OCI-LY1 (cell line): Measurements from ENCODE around the gene RBM20.
A peak's percentile ranks its signal among the peaks of the same experiment; 100 is the strongest.

Experiments
- H2AFZ ChIP-seq: fragments of 200-600 bp; sonication (generic), shearing (Covaris generic); 2 replicates; pipeline ENCODE4 v1.6.0; 2014; ENCODE audit warnings: antibody characterized with exemption, mild to moderate bottlenecking, low read length
- H3F3A ChIP-seq: fragments of 200-600 bp; sonication (generic), shearing (Covaris generic); 2 replicates; pipeline ENCODE4 v1.6.0; 2014; ENCODE audit warnings: mild to moderate bottlenecking, antibody characterized with exemption, low read length, moderate library complexity; ENCODE audit not compliant: insufficient read depth
- H3K27ac ChIP-seq: fragments of 200-600 bp; sonication (generic); 2 replicates; pipeline ENCODE4 v1.5.1; 2014; ENCODE audit warnings: low read length, mixed run types, mild to moderate bottlenecking, low read depth; ENCODE audit not compliant: poor library complexity, severe bottlenecking
- H3K27me3 ChIP-seq: fragments of 200-600 bp; sonication (generic); 2 replicates; pipeline ENCODE4 v1.6.0; 2014; ENCODE audit warnings: antibody characterized with exemption, mild to moderate bottlenecking, low read length, moderate library complexity; ENCODE audit not compliant: insufficient read depth
- H3K36me3 ChIP-seq: fragments of 200-600 bp; sonication (generic); 2 replicates; pipeline ENCODE4 v1.6.1; 2014; ENCODE audit warnings: mild to moderate bottlenecking, antibody characterized with exemption, low read length, moderate library complexity, mixed read lengths; ENCODE audit not compliant: insufficient read depth
- H3K4me1 ChIP-seq: fragments of 200-600 bp; sonication (generic); 2 replicates; pipeline ENCODE4 v1.5.1; 2014; ENCODE audit warnings: mild to moderate bottlenecking, low read length, moderate library complexity; ENCODE audit not compliant: insufficient read depth, severe bottlenecking
- H3K4me2 ChIP-seq: fragments of 200-600 bp; sonication (generic), shearing (Covaris generic); 2 replicates; pipeline ENCODE4 v1.6.1; 2014; ENCODE audit warnings: low read length
- H3K4me3 ChIP-seq: fragments of 200-600 bp; sonication (generic); 2 replicates; pipeline ENCODE4 v1.5.1; 2014; ENCODE audit warnings: low read length, low read depth, mild to moderate bottlenecking, mixed read lengths; ENCODE audit not compliant: poor library complexity, severe bottlenecking
- H3K79me2 ChIP-seq: fragments of 200-600 bp; shearing (Covaris generic); 2 replicates; pipeline ENCODE4 v1.6.1; 2016; ENCODE audit warnings: mixed run types, low read length, mixed read lengths; ENCODE audit not compliant: insufficient read depth
- H3K9ac ChIP-seq: fragments of 200-600 bp; sonication (generic), shearing (Covaris generic); 2 replicates; pipeline ENCODE4 v1.6.1; 2014; ENCODE audit warnings: mild to moderate bottlenecking, low read length, mixed read lengths
- H3K9me2 ChIP-seq: fragments of 200-600 bp; sonication (generic), shearing (Covaris generic); 2 replicates; pipeline ENCODE4 v1.6.1; 2014; ENCODE audit warnings: low read depth, mild to moderate bottlenecking, low read length, mixed read lengths
- H3K9me3 ChIP-seq: fragments of 200-600 bp; shearing (Covaris generic); 2 replicates; pipeline ENCODE4 v1.6.1; 2014; ENCODE audit warnings: low read length, mixed read lengths
- H4K20me1 ChIP-seq: fragments of 200-600 bp; sonication (generic), shearing (Covaris generic); 2 replicates; pipeline ENCODE4 v1.6.0; 2016; ENCODE audit warnings: mild to moderate bottlenecking, low read length; ENCODE audit not compliant: insufficient read depth
- CTCF ChIP-seq: fragments of 200-600 bp; sonication (generic), shearing (Covaris generic); IDR thresholded peaks from 2 replicates; pipeline ENCODE4 v1.5.1; 2017; ENCODE audit warnings: mild to moderate bottlenecking, antibody characterized with exemption, low read length, moderate library complexity, mixed read lengths
- EZH2 ChIP-seq: fragments of 200-600 bp; sonication (generic), shearing (Covaris generic); IDR thresholded peaks from 2 replicates; pipeline ENCODE4 v1.8.0; 2017; ENCODE audit warnings: borderline replicate concordance, mixed run types, mild to moderate bottlenecking, antibody characterized with exemption, low read length, moderate library complexity, mixed read lengths

Gene RBM20

GRCh38 chr10:110880012-110880411 lies 235.9 kb downstream of the RBM20 start:
- Histone ChIP-seq H3K27me3 (no peaks in the 10 kb centered on the region), H3F3A (no peaks in the 10 kb centered on the region), H3K4me1 (peaks cover 48% of the 10 kb centered on the region), H3K27ac (peak overlapping the region; percentile 9), H4K20me1 (no peaks in the 10 kb centered on the region), H3K9ac (no peak overlapping the region), H3K9me3 (no peaks in the 10 kb centered on the region), H3K79me2 (peaks cover 21% of the 10 kb centered on the region), H3K4me2 (no peak overlapping the region), H3K36me3 (peaks cover 90% of the 10 kb centered on the region), H3K4me3 (no peak overlapping the region), H2AFZ (no peak overlapping the region), H3K9me2 (no peaks in the 10 kb centered on the region)
- no peak for TF ChIP-seq EZH2
- no peak for TF ChIP-seq CTCF

GRCh38 chr10:110881247-110881646 lies 237.1 kb downstream of the RBM20 start:
- TF ChIP-seq EZH2 = no peak
- TF ChIP-seq CTCF = no peak
- Histone ChIP-seq H3K36me3 (peaks cover 91% of the 10 kb centered on the region), H3K27ac (no peak overlapping the region), H3K4me2 (no peak overlapping the region), H3K9me2 (no peaks in the 10 kb centered on the region), H3K79me2 (peaks cover 9% of the 10 kb centered on the region), H3K4me1 (peaks cover 35% of the 10 kb centered on the region), H3K4me3 (no peak overlapping the region), H3K27me3 (no peaks in the 10 kb centered on the region), H3K9me3 (no peaks in the 10 kb centered on the region), H4K20me1 (no peaks in the 10 kb centered on the region), H3K9ac (no peak overlapping the region), H2AFZ (no peak overlapping the region), H3F3A (no peaks in the 10 kb centered on the region)

- Histone ChIP-seq H3K4me2 (0 out of 2 replicates have a peak overlapping the region, but pooled peaks have one; percentile 17), H3K4me3 (no peak overlapping the region), H3K27ac (no peak overlapping the region), H2AFZ (no peak overlapping the region), H3K27me3 (no peaks in the 10 kb centered on the region), H3K9me3 (no peaks in the 10 kb centered on the region), H3K9ac (no peak overlapping the region), H3K79me2 (peaks cover 3% of the 10 kb centered on the region), H3K4me1 (peaks cover 31% of the 10 kb centered on the region), H3K9me2 (no peaks in the 10 kb centered on the region), H3F3A (no peaks in the 10 kb centered on the region), H4K20me1 (no peaks in the 10 kb centered on the region), H3K36me3 (peaks cover 94% of the 10 kb centered on the region)
- TF ChIP-seq CTCF (no peak), EZH2 (no peak)
Observed at GRCh38 chr10:110881905-110882304, 237.8 kb downstream of the RBM20 start.
